Stimulated activated CD8-positive, alpha-beta memory T cell treated with anti-CD3 and anti-CD28 coated beads, Interleukin-2, amount 100 ng/mL, for 1 hour (primary cell): ENCODE data around the gene LTC4S.
"Not testable (repeated sequence)": the region's sequence is repeated elsewhere in the genome, so short reads cannot be mapped to it uniquely, and the experiment has no call there.

ENCODE experiments used
- DNase-seq, 2 donors: peaks; one replicate each; pipeline ENCODE4 v3.0.0-alpha.2; 2020; ENCODE audit warnings: low read depth in 2 of 2

The LTC4S gene, protein sequence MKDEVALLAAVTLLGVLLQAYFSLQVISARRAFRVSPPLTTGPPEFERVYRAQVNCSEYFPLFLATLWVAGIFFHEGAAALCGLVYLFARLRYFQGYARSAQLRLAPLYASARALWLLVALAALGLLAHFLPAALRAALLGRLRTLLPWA

DNA sequence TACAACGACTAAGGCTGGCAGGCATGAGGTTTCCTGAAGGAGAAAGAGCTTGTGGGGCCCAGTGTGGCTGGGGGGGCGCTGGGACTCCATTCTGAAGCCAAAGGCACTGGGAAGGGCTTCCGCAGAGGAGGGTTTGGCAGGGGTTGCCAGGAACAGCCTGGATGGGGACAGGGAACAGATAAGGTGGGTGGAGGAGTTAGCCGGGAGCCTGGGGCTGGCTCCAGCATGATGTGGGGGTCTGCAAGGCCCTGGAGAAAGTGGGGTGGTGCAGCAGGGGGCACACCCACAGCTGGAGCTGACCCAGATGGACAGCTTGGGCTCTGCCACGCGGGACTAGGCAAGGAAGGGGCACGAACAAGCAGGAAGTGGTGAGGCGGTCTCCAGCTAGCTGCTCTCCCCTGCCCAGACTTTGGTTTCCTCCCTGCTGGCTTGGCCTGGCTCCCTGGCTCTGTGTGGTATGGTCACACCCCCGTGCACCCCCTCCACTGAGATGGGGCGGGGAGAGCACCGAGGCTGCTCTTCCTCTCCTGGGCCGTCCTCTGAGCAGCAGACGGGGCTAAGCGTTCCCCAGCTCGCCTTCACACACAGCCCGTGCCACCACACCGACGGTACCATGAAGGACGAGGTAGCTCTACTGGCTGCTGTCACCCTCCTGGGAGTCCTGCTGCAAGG, at the start of gene LTC4S:
TSS of gene LTC4S (plus strand) at position 519 of the 672 bp plus-strand sequence. CDS start at position 614, 95 bp downstream.
- DNase-seq = no peak

DNA sequence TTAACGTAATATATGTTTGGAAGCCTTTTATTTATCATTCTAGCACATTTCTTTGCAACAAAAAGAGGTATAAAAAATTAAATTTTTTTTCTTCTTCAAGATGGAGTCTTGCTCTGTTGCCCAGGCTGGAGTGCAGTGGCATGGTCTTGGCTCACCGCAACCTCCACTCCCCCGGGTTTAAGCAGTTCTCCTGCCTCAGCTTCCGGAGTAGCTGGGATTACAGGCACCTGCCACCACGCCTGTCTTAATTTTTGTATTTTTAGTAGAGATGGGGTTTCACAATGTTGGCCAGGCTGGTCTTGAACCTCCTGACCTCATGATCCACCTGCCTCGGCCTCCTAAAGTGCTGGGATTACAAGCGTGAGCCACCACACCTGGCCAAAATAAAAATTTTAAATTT, 49.7 kb upstream of the LTC4S start:
- not testable (repeated sequence) for DNase-seq

DNA sequence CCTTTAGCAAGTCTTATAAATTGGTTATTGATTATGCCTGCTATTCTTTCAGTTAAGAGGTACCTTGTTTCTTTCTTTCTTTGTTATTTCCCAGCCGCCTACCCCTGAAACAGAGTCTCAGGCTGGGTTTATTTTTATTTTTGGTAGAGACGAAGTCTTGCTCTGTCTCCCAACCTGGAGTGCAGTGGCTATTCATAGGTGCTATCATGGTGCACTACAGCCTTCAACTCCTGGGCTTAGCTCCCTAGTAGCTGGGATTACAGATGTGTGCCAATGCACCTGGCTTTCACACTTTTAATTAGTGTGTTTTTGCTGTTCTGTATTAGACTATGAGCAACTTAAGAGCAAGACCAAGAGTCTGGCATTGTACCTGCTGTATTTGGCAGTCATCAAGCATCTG, 46.9 kb upstream of the LTC4S start:
- no peak for DNase-seq

DNA sequence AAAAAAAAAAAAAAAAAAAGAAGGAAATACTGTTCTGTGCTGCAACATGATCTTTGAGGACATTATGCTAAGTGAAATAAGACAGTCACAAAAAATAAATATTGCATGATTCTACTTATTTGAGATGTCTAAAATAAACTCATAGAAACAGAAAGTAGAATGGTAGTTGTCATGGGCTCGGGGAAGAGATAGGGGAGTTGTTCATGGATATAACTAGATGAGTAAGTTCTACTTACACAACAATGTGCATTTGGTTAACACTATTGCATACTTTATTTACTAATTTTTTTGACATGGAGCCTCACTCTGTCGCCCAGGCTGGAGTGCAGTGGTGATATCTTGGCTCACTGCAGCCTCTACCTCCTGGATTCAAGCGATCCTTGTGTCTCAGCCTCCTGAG, 46.0 kb upstream of the LTC4S start:
- DNase-seq = no peak

DNA sequence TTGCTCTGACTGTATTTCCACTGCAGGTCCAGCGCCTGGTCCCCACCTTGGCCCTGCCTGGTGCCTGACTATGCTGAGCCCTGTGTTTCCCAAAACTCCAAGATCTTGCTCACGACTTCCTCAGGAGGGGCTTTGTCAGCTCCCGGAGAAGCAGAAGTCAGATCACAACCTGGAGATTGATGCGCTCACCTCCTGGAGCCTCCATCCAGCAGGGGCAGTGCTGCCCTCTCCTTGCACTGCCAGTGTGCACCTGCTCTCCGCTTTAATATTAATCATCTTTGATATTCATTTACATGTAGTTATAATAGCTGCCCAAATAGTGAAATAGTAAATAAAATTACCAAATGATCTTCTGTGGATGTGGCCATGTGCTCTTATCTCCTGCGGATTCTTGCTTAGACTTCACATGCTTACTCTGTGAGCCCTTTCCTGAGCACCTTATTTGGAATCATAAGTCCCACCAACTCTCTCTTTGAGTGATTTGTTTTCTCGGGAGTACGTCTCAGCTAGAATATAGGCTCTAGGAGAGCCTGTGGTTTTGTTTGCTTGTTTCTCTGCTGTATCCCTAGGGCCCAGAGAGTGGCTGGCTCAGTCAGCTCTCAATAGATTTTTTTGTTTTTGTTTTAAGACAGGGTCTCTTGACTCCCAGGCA, 43.8 kb upstream of the LTC4S start:
- DNase-seq = no peak

DNA sequence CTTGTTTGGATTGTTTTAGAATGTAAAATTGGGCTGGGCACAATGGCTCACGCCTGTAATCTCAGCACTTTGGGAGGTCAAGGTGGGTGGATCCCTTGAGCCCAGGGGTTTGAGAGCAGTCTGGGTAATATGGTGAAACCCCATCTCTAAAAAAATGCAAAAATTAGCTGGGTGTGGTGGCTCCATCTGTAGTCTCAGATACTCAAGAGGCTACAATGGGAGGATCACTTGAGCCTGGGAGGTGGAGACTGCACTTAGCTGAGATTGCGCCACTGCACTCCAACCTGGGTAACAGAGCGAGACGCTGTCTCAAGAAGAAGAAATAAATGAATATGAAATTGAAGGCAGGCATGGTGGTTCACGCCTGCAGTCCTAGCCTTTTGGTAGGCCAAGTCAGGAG, 39.8 kb upstream of the LTC4S start:
- no peak for DNase-seq

DNA sequence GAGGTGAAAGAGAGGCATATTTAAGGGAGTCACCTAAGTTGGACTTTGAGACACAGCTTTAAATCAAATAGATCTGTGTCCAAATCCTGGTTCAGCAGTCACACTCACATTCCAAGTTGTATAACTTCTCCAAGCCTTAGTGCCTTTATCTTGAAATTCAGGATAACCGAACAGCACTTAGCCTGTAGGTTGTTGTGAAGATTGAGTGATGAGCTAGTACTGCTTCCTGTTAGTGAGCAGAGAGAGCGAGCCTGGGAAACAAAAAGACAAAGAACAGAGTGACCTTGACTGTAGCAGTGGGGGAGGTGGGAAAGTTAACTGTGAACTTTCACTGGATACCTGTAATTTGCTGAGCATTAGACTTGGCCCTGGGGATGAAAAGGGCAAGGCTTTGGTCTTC, 38.8 kb upstream of the LTC4S start:
- DNase-seq = no peak

DNA sequence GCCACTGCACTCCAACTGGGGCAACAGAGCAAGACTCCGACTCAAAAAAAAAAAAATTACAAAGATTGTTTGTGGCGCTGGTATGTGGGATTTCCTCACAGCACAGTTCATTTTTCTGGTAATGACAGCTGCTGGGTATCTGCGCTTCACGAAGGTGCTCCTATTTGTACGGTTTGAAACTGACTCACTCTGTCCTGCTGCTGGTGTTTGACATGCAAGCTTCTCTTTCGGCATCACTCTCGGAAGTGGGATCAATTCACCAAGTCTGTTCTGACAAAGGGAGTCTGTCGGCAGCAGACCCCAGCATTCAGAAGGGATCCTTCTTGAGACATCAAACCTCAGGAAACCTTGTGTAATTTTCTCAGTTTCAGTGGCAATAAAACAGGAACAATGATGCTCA, 34.8 kb upstream of the LTC4S start:
- no peak for DNase-seq

DNA sequence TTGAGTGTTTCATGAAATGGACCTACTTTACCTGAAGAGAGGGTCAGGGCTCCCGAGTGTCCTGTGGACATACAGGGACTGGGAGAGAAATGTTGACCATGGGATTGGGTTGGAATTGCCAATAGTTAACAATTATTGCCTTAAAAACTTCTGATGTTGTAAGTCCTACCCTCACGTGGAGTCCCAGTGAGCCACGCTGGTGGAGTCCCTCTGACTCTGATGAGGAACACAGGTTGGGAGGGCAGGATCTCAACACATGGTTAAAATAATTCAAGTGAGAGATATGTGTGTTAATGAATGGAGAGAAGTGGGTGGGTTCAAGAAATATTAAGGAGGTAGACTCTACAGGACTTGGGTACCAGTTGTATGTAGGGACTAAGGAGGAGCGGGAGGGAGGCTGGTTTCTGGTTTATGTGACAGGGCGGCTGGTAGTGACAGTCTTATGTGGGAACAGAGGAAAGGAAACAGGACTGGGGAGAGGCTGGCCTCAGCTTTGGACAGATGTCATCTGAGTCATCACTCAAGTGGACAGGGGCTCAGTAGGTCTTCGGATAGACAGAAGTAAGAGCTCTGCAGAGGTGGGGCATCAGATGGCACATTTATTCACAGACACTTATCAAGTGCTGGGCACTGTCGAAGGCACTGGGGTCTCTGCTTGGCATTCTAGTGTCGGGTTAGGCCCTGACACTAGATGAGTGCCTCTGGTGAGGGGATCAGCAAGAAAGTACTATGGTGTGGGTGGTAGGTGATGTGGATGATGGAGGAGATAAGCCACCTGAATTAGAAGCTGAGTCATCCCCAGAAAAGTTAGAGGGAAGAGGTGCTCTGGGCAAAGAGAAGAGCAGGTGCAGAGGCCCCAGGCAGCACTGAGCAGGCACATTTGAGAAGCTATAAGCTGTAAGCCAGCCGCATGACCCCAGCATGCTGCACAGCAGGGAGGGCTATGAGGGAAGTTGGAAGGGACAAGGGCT, 33.9 kb upstream of the LTC4S start:
- no peak for DNase-seq

DNA sequence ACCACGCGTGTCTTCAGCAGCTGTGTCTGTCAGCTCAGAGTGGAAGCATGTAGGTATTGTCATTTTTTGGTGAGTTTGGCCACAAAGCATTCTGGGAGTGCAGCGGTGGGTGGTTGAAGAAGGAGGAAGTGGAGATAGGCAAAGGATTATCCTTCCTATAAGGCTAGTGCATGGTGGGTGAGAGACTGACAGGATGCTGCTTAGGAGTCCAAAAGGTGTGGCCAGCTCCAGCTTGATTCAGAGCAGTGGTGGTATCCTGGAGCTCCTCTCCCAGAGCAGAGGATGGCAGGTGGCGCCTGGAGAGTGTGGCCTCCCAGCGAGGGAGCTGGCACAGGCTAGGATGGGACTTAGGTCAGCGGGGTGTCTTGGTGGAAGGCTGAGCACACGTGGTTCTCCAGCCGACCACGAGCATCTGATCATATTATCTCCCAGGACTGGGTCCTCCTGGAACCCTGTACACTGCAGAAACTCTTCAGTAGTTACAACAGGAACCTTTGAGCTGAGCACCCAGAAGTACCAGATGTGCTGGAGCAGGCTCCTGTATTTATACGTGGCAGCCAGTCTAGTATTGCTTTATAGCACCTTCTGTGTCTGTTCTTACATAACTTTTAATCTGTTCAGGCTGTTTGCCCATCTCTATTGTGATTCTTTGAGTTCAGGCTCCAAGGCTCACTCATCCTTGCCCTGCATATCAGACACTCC, 31.6 kb upstream of the LTC4S start:
- no peak for DNase-seq

DNA sequence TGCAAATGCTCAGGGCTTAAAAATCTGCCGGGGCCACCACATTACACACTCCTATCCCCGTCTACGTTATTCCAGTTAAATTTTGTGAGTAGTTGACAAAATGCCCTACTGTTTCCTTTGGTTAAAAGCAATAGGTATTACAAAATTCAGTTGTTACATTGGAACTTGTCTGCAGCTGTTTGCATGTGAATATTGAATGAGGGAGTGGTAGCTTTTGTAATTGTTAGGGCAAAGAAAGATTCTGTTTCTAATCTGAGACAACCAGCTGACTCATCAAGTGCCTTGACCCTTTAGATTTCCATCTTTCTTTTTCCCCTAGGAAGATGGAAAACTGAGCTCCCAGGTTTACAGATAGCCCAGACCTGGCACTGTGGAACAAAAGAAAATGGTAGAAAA, 31.0 kb upstream of the LTC4S start:
- no peak for DNase-seq

DNA sequence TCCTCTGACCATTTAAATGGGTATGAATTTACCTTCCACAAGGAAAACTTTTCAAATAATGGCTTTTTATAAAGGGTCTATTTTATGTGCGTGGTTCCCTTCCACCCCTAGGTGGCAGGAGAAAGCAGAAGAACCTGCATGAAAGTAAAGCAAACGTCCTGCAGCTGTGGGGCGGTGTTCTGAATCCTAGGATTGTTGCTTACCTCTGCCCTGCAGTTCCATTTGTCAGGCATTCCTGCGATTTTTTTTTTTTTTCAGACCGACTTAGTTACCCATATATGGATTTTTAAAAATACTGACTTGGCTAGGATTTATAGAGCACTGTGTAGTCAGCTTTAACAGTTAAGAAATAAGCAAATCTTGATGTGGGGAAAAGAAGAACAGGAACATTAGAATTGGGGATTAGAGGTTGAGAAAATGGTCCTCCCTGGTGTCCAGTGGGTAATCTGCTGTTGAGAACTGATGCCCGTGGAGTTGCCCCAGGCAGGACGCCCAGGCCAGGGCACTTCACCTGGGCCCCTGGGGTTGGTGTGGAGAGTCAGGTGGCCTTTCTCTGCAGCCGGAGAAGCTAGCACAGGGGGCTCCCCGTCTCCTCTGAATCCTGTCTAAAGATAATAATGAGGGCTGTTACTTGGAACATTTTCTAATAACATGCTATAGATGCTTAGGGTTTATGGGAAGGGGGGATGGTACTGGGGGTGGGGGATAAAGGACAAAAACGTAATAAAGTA, 30.4 kb upstream of the LTC4S start:
- DNase-seq = peak; percentile 23 to 26

DNA sequence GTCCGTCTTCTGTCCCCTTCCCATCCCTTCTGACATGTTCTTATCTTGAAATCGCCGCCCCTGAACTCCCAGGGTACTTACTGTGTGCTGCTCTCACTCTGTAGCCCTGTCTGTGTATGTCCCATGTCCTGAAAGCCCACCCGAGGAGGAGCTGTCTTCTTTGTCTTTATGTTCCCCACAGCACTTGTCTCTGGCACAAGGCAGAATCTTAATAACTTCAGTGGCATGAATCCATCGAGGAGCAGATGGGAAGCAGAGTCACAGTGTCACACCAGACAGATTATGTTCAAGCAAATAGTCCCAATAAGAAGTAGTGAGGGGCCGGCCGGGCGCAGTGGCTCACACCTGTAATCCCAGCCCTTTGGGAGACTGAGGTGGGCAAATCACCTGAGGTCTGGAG, 29.7 kb upstream of the LTC4S start:
- no peak for DNase-seq

DNA sequence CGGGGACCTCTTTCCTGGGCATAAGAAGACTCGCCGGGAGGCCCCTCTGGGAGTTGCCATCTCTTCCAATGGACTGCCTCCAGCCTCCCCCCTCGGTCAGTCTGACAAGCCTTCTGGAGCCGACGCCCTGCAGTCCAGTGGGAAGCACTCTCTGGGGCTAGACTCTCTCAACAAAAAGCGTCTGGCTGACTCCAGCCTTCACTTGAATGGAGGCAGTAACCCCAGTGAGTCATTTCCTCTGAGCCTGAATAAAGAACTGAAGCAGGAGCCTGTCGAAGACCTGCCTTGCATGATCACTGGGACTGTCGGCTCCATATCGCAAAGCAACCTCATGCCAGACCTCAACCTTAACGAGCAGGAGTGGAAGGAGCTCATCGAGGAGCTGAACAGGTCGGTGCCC, 28.4 kb upstream of the LTC4S start:
- no peak for DNase-seq

DNA sequence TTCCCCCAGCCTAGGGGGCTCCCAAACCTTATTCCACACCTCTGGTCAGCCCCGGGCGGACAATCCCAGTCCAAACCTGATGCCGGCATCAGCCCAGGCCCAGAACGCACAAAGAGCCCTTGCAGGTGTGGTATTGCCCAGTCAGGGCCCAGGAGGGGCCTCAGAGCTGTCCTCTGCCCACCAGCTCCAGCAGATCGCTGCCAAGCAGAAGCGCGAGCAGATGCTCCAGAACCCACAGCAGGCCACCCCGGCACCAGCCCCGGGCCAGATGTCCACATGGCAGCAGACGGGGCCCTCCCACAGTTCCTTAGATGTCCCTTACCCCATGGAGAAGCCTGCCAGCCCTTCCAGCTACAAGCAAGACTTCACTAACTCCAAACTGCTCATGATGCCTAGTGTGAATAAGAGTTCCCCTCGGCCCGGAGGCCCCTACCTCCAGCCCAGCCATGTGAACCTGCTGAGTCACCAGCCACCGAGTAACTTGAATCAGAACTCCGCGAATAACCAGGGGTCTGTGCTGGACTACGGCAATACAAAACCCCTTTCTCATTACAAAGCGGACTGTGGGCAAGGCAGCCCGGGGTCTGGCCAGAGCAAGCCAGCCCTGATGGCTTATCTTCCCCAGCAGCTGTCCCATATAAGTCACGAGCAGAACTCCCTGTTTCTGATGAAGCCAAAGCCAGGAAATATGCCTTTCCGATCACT, 27.6 kb upstream of the LTC4S start:
- DNase-seq = no peak

DNA sequence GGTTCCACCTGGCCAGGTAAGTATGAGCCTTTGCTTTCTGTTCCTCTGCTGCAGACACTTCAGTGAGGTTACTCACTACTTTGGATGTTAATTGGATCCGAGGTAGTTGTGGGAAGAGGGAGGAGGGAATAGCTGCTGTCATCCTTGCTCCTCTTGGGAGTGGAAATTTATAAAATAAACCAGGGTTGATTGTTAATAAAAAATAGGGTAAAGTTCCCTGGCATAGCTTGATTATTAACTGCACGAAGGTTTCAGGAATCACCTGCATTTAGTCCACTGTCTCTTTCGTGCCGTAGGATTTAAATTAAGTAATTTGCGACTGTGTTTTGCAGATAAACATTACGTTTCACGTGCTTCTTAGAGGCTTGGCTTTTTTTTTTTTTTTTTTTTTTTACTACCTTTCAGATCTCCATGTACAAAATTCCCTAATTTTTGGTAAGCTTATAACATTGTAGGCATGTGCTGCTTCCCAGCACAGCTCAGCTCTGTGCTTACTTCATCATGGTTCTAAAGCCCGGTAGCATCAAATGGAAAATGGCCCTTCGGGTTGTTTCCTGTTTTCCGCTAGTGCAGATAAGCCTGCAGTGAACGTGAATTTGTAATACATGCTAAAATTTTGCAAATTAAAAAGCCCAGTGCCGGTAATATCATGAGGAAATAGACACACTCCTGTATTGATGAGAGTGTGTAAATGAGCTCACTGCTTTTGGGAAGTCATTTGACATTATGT, 26.9 kb upstream of the LTC4S start:
- DNase-seq = no peak

DNA sequence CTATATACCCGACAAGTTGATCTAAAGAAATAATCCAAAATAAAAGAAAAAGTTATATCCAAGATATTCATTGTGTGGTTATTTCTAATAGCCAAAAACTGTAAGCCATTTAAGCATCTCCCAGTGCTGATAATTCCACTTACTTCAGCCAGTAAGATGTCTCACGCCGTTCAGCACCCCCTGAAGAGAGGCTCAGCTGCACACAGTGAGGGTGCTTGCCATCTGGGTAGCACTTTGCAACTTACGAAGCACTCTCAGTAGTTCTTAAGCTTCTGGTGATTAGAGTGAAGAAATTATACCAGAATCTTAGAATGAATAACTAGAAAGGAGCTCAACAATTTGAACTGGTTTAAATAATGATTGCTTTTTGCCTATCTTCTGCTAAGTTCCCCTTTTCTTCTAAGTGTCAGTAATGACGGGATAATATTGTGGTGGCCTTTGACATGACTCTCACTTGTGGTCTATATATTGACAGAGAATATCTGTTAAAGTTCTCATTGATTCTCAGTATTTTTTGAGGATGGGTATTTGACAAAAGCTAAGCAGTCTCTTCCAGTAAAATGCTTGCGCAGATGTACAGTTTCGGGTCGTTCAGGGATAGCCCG, 26.2 kb upstream of the LTC4S start:
- DNase-seq = no peak

DNA sequence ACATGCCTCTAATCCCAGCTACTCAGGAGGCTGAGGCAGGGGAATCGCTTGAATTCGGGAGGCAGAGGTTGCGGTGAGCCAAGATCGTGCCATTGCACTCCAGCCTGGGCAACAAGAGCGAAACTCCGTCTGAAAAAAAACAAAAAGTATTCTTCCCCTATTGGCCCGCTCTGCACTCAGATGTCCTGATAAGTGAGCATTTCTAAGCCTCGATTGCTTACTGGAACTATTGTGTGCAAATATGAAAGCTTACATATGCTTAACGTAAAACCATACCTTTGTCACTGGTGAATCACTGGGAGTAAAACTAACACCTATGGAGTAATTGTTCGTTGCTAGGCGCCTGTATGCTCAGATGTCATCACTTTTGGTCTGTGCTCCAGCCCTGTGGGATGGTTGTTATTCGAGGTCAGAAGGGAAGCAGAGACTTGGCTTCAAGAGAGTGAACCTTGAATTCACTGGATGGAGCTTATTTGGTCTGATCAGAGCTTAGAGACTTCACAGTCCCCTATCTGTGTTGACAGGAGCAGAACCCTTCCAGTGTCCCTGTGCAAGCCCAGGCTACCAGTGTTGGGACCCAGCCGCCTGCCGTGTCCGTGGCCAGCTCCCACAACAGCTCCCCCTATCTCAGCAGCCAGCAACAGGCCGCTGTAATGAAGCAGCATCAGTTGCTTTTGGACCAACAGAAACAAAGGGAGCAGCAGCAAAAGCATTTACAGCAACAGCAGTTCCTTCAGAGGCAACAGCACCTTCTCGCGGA, 25.3 kb upstream of the LTC4S start:
- no peak for DNase-seq
